ENCODE data around the gene PACSIN1.
A peak's percentile ranks its signal among the peaks of the same experiment; 100 is the strongest.

Gene PACSIN1

GRCh38 chr6:34515473-34516387 is 49.9 kb downstream of the PACSIN1 start:
- DNase-seq (ENCODE audit: low spot score): no peak

GRCh38 chr6:34516391-34517324 is 50.8 kb downstream of the PACSIN1 start:
- DNase-seq (ENCODE audit: low spot score): no peak

- DNase-seq (ENCODE audit: low spot score): no peak
These were observed 51.6 kb downstream of the PACSIN1 start for GRCh38 chr6:34517461-34517881.

- DNase-seq (ENCODE audit: low spot score): no peak
These were observed 52.1 kb downstream of the PACSIN1 start for GRCh38 chr6:34517966-34518365.

- no peak for DNase-seq (ENCODE audit: low spot score)
These were observed 52.9 kb downstream of the PACSIN1 start for GRCh38 chr6:34518669-34519365.

- DNase-seq (ENCODE audit: low spot score): no peak
These were observed 54.2 kb downstream of the PACSIN1 start for GRCh38 chr6:34519971-34520644.

GRCh38 chr6:34520645-34521462 is 55.0 kb downstream of the PACSIN1 start:
- no peak for DNase-seq (ENCODE audit: low spot score)

- DNase-seq (ENCODE audit: low spot score): no peak
These were observed 55.8 kb downstream of the PACSIN1 start for GRCh38 chr6:34521463-34522285.

GRCh38 chr6:34522761-34523160 is 56.9 kb downstream of the PACSIN1 start:
- DNase-seq (ENCODE audit: low spot score): no peak

GRCh38 chr6:34523441-34524206 is 57.7 kb downstream of the PACSIN1 start:
- no peak for DNase-seq (ENCODE audit: low spot score)

GRCh38 chr6:34524499-34524898 is 58.6 kb downstream of the PACSIN1 start:
- DNase-seq (ENCODE audit: low spot score): no peak

- DNase-seq (ENCODE audit: low spot score): no peak
These were observed 59.1 kb downstream of the PACSIN1 start for GRCh38 chr6:34524971-34525370.

- no peak for DNase-seq (ENCODE audit: low spot score)
These were observed 59.7 kb downstream of the PACSIN1 start for GRCh38 chr6:34525431-34526175.

GRCh38 chr6:34526241-34526972 is 60.5 kb downstream of the PACSIN1 start:
- no peak for DNase-seq (ENCODE audit: low spot score)

GRCh38 chr6:34526992-34527728 is 61.3 kb downstream of the PACSIN1 start:
- DNase-seq (ENCODE audit: low spot score): peak; percentile 98

GRCh38 chr6:34527751-34528670 is 62.1 kb downstream of the PACSIN1 start:
- no peak for DNase-seq (ENCODE audit: low spot score)
